HG03520 (cell line): ENCODE data around the gene TROAP.
"Not testable (repeated sequence)": the region's sequence is repeated elsewhere in the genome, so short reads cannot be mapped to it uniquely, and the experiment has no call there.

Source experiments
- ATAC-seq: cut with Tn5 transposase; IDR thresholded peaks from one replicate; pipeline ENCODE4 v1.9.1; 2021; ENCODE audit warnings: mild to moderate bottlenecking, moderate library complexity; ENCODE audit not compliant: unreplicated experiment

The TROAP gene

DNA sequence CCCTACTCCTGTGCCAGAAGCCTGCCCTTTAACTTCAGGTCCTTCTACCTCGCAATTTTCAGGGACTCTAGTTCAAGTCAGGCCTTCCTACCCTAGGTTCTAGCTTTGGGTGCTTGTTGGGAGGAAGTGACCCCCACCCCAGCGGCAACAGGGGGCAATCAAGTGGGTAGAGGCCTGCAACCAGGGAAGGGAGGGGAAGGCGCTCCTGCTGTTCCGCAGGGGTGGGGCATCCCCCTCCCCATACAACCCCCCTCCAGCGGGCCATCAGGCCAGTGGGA lies 28.3 kb upstream of the TROAP start:
- no peak for ATAC-seq

GRCh38 chr12:49295082-49295936 lies 27.7 kb upstream of the TROAP start, which contains the start of gene PRPH:
TSS of gene PRPH (plus strand) at chr12:49295147. CDS start at chr12:49295201, 54 bp downstream.
- ATAC-seq, result no peak

- no peak for ATAC-seq
Measured at GRCh38 chr12:49296034-49296835, 26.8 kb upstream of the TROAP start.

DNA sequence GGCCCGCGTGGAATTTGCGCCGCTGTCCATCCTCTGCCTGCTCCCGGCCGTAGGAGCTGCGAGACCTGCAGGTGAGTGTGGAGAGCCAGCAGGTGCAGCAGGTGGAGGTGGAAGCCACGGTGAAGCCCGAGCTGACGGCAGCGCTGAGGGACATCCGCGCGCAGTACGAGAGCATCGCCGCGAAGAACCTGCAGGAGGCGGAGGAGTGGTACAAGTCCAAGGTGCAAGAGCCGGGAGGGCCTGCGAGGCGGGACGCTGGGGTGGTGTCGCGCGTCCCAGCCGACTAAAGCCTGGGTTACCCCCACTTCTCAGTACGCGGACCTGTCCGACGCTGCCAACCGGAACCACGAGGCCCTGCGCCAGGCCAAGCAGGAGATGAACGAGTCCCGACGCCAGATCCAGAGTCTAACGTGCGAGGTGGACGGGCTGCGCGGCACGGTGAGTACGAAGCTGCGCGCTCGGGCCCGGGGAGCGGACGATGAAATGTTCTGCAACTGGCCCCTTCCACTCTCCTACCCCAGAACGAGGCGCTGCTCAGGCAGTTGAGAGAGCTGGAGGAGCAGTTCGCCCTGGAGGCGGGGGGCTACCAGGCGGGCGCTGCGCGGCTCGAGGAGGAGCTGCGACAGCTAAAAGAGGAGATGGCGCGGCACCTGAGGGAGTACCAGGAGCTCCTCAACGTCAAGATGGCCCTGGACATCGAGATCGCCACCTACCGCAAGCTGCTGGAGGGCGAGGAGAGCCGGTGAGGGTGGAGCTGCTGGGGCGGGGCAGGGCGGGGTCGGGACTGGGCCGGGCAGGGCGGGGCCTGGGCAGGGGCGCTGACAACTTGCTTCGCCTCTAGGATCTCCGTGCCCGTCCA lies 26.0 kb upstream of the TROAP start:
- ATAC-seq, result no peak

- ATAC-seq, result no peak
Measured at GRCh38 chr12:49297695-49298060, 25.4 kb upstream of the TROAP start.

DNA sequence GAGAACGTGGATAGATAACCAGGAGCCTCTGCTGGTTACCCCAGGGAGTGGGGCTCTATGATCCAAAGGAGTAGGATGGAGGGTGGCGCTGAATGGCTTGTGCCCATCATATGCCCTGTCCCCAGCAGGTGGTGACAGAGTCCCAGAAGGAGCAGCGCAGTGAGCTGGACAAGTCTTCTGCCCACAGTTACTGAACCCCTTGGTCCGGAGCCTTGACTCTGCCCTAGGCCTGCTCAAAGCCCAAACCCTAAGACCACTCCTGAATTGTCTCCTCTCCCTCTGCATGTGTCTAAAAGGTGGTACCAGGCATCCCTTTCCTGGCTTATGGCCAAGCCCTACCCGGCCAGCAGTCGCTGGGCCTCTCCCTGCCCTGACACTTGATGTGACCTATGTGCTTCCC lies 24.9 kb upstream of the TROAP start:
- no peak for ATAC-seq

- ATAC-seq, result no peak
Measured at GRCh38 chr12:49301760-49302159, 21.3 kb upstream of the TROAP start.

DNA sequence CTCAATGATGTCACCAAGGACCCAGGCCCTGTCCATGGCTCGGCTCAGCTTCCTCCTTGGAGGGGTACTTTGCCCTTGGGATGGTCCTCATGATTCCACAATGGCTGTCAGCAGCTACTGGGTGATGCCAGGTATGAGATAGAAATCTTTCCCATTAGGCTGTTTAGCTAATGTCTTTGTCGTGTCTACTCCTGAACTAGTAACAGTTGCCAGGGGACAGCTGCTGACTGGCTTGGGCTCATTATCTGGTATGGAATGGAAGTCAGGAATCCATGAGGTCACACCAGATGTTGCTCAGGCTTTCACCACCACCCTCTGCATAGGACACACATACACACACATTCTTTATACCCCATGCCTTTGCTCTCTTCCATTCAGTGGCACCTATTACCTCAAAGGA lies 18.9 kb upstream of the TROAP start:
- no peak for ATAC-seq

- ATAC-seq, result no peak
Measured at GRCh38 chr12:49305762-49306510, 17.1 kb upstream of the TROAP start.

DNA sequence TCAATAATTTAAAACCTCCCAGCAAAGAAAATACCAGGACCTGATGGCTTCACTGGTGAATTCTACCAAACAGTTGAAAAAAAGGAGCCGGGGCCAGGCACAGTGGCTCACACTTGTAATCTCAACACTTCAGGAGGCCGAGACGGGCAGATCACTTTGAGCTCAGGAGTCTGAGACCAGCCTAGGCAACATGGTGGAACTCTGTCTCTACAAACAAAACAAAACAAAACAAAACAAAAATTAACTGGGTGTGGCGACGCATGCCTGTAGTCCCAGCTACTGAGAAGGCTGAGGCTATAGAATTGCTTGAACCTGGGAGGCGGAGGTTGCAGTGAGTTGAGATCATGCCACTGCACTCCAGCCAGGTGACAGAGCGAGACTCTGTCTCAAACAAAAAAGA lies 13.7 kb upstream of the TROAP start:
- ATAC-seq, result no peak

GRCh38 chr12:49310451-49311000 lies 12.5 kb upstream of the TROAP start:
- not testable (repeated sequence) for ATAC-seq

DNA sequence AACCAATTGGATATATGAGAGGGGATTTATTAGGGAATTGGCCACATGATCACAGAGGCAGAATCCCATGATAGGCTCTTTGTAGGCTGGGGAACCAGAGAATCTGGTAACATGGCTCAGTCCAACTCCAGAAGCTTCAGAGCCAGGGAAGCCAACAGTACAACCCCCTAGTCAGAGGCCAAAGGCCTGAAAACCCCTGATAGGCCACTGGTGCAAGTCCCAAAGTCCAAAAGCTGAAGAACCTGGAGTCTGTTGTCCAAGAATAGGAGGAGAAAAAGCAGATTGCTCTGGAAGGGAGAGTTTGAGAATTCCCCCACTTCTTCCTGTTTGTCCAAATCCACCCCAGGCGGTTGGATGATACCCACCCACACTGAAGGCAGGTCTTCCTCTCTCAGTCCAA lies 8.2 kb upstream of the TROAP start:
- no peak for ATAC-seq

GRCh38 chr12:49317118-49317517 lies 5.9 kb upstream of the TROAP start:
- ATAC-seq, result not testable (repeated sequence)

DNA sequence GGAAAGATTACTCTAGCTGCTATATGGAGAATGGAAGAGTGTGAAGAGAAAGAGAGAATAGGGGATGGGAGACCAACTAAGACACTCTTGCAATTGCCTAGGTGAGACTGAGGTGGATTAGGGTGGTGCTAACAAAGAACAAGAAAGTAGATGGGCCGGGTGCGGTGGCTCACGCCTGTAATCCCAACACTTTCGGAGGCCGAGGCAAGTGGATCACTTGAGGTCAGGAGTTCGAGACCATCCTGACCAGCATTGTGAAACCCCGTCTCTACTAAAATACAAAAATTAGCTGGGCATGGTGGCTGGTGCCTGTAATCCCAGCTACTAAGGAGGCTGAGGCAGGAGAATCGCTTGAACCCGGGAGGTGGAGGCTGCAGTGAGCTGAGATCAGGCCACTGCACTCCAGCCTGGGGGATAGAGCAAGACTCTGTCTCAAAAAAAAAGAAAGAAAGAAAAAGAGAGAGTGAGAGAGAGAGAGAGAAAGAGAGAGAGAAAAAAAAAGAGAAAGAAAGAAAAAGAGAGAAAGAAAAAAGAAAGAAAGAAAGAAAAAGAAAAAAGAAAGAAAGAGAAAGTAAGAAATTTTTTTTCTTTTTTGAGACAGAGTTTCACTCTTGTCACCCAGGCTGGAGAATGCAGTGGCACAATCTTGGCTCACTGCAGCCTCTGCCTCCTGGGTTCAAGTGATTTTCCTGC lies 2.5 kb upstream of the TROAP start:
- ATAC-seq, result not testable (repeated sequence)

DNA sequence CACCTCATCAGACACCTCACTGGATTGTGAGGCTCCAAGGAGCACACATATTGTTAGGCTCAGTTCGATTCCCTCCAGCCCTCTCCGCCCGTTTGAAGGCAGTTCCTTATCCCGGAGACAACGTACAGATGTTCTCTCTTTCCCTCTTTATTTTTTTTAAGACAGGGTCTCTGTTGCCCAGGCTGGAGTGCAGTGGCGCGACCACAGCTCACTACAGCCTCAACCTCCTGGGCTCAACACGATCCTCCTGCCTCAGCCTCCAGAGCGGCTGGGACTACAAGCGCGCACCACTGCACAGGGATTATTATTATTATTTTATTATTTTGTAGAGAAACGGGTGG lies 718 bp upstream of the TROAP start:
- ATAC-seq, result no peak

GRCh38 chr12:49323524-49324097 lies 556 bp downstream of the TROAP start:
- no peak for ATAC-seq

GRCh38 chr12:49325606-49326005 lies 2.6 kb downstream of the TROAP start:
- no peak for ATAC-seq

GRCh38 chr12:49327368-49327767 lies 4.3 kb downstream of the TROAP start:
- ATAC-seq, result no peak

DNA sequence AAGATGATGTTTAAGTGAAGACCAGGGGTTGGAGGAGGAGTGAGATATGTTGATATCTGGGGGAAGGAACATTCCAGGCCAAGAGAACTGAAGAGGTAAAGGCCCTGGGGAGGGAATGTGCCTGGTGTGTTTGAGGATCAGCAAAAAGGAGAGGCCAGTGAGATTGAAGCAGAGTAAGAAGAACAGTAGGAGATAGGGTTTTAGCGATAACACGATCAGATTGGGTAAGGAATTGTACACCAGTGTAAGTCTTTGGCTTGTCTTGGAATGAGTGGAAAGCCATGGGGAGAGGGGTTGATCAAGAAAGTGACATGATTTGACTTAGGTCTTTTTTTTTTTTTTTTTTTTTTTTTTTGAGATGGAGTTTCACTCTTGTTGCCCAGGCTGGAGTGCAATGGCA lies 4.8 kb downstream of the TROAP start:
- ATAC-seq, result no peak

GRCh38 chr12:49328816-49329215 lies 5.8 kb downstream of the TROAP start:
- ATAC-seq, result no peak
